ENCODE data around the gene RER1.

The RER1 gene

DNA sequence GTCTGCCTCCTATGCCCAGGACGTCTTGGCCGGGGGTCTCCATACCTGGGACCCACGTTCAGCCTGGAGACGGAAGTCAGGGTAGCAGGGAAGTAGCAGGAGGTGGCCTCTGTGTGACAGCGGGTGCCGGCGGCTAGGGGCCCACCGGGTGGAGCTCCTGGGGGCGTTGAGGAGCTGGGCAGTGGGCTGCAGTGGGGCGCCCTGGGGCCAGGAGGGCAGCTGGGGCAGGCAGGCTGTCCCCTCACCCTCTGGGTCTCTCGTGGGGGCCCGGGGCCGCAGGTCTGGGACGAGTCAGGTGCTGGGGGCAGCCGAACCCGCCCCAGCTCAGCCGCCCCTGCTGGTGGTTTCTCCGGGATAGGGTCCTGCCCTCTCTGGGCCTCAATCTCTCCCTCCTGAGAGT lies 35.4 kb downstream of the RER1 start:
- Histone ChIP-seq H3K9ac (ENCODE audit: low read length in 5 of 5) (no peak overlapping the region), H3K36me3 (ENCODE audit: control insufficient read depth in 5 of 5, insufficient read depth in 5 of 5, low read length in 5 of 5) (no peaks in the 10 kb centered on the region), H3K27ac (ENCODE audit: low read depth, low read length) (no peak overlapping the region), H3K4me1 (ENCODE audit: control insufficient read depth in 5 of 5, insufficient read depth in 5 of 5, low read length in 5 of 5) (no peaks in the 10 kb centered on the region), H3K27me3 (ENCODE audit: control insufficient read depth in 5 of 5, insufficient read depth in 4 of 5, low read length in 5 of 5) (peaks cover 14 to 36% (median 27%) of the 10 kb centered on the region in 5 donors), H3K4me3 (ENCODE audit: low read depth in 1 of 5, low read length in 5 of 5) (no peak overlapping the region), H3K9me3 (ENCODE audit: control insufficient read depth in 5 of 5, low read length in 5 of 5) (peaks cover 4 to 23% (median 18%) of the 10 kb centered on the region in 5 donors)

DNA sequence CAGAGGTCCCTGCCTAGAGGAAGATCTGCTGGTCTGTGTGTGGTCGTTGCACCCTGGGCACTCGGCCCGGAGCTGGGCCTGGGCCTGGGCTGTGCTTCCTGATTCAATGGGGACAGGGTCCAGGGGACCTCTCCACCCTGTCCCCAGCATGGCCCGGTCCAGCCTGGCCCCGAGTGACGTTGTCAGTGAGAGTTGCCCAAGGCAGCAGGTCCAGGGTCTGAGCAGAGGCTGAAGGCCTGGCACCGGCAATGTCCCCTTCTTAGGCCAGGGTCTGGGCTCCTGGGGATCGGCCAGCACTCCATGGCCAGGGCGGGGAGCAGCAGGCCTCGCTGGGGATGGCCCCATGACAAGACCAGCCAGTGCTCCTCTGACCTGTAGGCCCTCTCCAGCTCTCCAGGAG lies 36.3 kb downstream of the RER1 start:
- no peak overlapping the region for H3K9ac ChIP-seq (ENCODE audit: low read length in 5 of 5)
- no peaks in the 10 kb centered on the region for H3K36me3 ChIP-seq (ENCODE audit: control insufficient read depth in 5 of 5, insufficient read depth in 5 of 5, low read length in 5 of 5)
- peaks cover 21 to 43% (median 36%) of the 10 kb centered on the region in 5 donors for H3K27me3 ChIP-seq (ENCODE audit: control insufficient read depth in 5 of 5, insufficient read depth in 4 of 5, low read length in 5 of 5)
- no peak overlapping the region for H3K27ac ChIP-seq (ENCODE audit: low read depth, low read length)
- peaks cover 4 to 16% (median 15%) of the 10 kb centered on the region in 5 donors for H3K9me3 ChIP-seq (ENCODE audit: control insufficient read depth in 5 of 5, low read length in 5 of 5)
- no peak overlapping the region for H3K4me3 ChIP-seq (ENCODE audit: low read depth in 1 of 5, low read length in 5 of 5)
- no peaks in the 10 kb centered on the region for H3K4me1 ChIP-seq (ENCODE audit: control insufficient read depth in 5 of 5, insufficient read depth in 5 of 5, low read length in 5 of 5)

DNA sequence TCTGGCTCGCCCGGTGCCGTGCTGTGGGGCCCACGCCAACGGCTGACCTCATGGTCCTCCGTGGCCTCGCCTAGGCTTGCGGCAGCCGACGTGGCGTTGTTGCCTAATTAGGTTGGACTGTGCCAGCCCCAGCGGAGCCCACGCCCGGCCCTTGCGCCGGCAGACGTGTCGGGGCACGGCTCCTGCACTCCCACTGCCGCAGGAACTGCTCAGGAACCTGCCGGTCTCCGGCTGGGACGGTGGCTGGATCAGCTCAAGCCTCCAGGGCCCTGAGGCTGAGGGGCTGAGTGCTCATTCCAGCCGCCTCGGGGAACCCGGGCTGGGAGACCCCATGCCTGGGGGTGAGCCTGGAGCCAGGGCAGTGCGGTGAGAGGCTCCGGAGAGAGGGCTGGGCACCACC lies 36.8 kb downstream of the RER1 start:
- Histone ChIP-seq H3K27me3 (ENCODE audit: control insufficient read depth in 5 of 5, insufficient read depth in 4 of 5, low read length in 5 of 5) (peaks cover 23 to 48% (median 38%) of the 10 kb centered on the region in 5 donors), H3K27ac (ENCODE audit: low read depth, low read length) (no peak overlapping the region), H3K4me3 (ENCODE audit: low read depth in 1 of 5, low read length in 5 of 5) (no peak overlapping the region), H3K9me3 (ENCODE audit: control insufficient read depth in 5 of 5, low read length in 5 of 5) (peaks cover 1 to 14% (median 11%) of the 10 kb centered on the region in 5 donors), H3K4me1 (ENCODE audit: control insufficient read depth in 5 of 5, insufficient read depth in 5 of 5, low read length in 5 of 5) (no peaks in the 10 kb centered on the region), H3K9ac (ENCODE audit: low read length in 5 of 5) (no peak overlapping the region), H3K36me3 (ENCODE audit: control insufficient read depth in 5 of 5, insufficient read depth in 5 of 5, low read length in 5 of 5) (no peaks in the 10 kb centered on the region)

DNA sequence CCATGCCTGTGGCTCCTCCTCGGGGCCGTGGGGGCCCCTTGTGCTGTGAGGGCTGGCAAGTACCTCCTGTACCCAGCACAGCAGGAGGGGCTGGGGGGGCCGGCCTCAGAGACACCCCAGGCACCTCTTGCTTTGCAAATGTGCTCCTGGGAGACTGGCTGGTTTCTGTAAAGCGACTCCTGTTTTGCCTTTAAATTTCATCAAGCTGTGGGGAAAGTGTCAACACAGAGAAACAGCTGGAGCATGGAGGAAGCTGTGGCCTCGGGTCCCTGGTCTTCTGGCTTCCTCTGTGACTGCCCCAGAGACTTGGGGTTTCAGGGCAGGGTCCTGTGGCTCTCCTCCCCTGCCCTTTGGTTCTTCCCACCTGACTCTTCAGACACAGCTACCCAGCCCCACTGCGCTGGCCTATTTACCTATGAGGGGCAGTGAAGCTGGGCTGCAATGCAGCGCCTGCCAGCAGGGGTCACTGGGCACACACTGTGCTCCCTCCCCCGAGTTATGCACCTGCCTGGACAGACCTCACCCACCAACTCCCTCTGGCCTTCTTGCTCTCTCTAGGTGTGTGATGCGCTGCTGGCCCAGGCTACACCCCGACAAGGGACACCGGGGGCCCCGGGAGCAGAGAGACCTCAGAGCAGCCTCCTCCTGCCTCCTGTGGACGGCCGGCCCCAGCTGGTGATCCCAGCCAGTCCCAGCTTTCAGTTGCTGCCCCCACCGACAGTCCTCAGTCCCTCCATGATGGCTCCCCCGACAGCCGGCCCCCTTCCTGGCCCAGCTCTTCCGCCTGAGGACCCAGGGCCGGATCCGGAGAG lies 38.3 kb downstream of the RER1 start:
- Histone ChIP-seq H3K27ac (ENCODE audit: low read depth, low read length) (no peak overlapping the region), H3K4me3 (ENCODE audit: low read depth in 1 of 5, low read length in 5 of 5) (peak overlapping the region in 1 of 5 donors; percentile 28), H3K27me3 (ENCODE audit: control insufficient read depth in 5 of 5, insufficient read depth in 4 of 5, low read length in 5 of 5) (peaks cover 30 to 58% (median 47%) of the 10 kb centered on the region in 5 donors), H3K9me3 (ENCODE audit: control insufficient read depth in 5 of 5, low read length in 5 of 5) (peaks cover 0 to 11% (median 8%) of the 10 kb centered on the region in 5 donors), H3K9ac (ENCODE audit: low read length in 5 of 5) (no peak overlapping the region), H3K36me3 (ENCODE audit: control insufficient read depth in 5 of 5, insufficient read depth in 5 of 5, low read length in 5 of 5) (no peaks in the 10 kb centered on the region), H3K4me1 (ENCODE audit: control insufficient read depth in 5 of 5, insufficient read depth in 5 of 5, low read length in 5 of 5) (no peaks in the 10 kb centered on the region)

DNA sequence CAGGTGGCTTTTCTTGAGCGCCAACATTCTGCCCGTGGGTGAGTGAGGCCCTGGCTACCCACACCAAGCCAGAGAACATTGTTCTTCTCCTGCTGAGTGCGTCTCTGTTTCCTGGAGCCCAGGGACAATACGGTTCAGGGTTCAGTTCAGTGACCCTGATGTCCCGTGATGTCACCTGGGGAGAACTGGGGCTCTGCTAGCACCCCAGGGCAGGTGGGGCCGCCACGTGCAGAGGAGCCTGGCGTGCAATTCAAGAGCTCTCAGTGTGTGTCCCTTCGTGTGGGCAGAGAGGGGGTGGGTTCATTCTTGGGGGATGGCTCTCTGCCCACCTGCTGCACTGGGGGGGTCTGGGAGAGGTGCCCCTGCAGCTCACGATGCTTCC lies 38.9 kb downstream of the RER1 start:
- Histone ChIP-seq H3K27me3 (ENCODE audit: control insufficient read depth in 5 of 5, insufficient read depth in 4 of 5, low read length in 5 of 5) (peaks cover 30 to 59% (median 47%) of the 10 kb centered on the region in 5 donors), H3K4me1 (ENCODE audit: control insufficient read depth in 5 of 5, insufficient read depth in 5 of 5, low read length in 5 of 5) (no peaks in the 10 kb centered on the region), H3K36me3 (ENCODE audit: control insufficient read depth in 5 of 5, insufficient read depth in 5 of 5, low read length in 5 of 5) (no peaks in the 10 kb centered on the region), H3K27ac (ENCODE audit: low read depth, low read length) (no peak overlapping the region), H3K4me3 (ENCODE audit: low read depth in 1 of 5, low read length in 5 of 5) (no peak overlapping the region), H3K9me3 (ENCODE audit: control insufficient read depth in 5 of 5, low read length in 5 of 5) (peaks cover 0 to 11% (median 8%) of the 10 kb centered on the region in 5 donors), H3K9ac (ENCODE audit: low read length in 5 of 5) (no peak overlapping the region)

DNA sequence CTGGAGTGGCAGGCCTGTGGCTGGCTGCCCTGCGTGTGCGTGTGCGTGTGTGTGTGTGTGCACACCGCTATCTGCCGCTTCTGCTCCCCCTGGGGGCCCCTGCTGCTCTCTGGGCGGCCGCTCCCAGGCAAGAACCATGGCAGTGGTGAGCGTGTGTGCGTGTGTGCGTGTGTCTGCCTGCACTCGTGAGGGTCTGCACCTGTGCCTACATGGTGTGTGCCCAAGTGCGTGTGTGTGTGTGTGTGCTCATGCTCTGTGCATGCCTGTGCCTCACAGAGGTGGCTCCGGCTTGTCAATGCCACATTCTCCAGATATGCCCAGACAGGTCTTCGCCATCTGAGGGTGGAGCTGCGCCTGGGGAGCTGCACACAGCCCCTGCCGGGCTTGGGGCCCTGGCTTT lies 39.5 kb downstream of the RER1 start:
- H3K4me1 ChIP-seq (ENCODE audit: control insufficient read depth in 5 of 5, insufficient read depth in 5 of 5, low read length in 5 of 5), result no peaks in the 10 kb centered on the region
- no peak overlapping the region for H3K9ac ChIP-seq (ENCODE audit: low read length in 5 of 5)
- peaks cover 0 to 11% (median 8%) of the 10 kb centered on the region in 5 donors for H3K9me3 ChIP-seq (ENCODE audit: control insufficient read depth in 5 of 5, low read length in 5 of 5)
- no peaks in the 10 kb centered on the region for H3K36me3 ChIP-seq (ENCODE audit: control insufficient read depth in 5 of 5, insufficient read depth in 5 of 5, low read length in 5 of 5)
- peaks cover 30 to 59% (median 47%) of the 10 kb centered on the region in 5 donors for H3K27me3 ChIP-seq (ENCODE audit: control insufficient read depth in 5 of 5, insufficient read depth in 4 of 5, low read length in 5 of 5)
- no peak overlapping the region for H3K4me3 ChIP-seq (ENCODE audit: low read depth in 1 of 5, low read length in 5 of 5)
- no peak overlapping the region for H3K27ac ChIP-seq (ENCODE audit: low read depth, low read length)

DNA sequence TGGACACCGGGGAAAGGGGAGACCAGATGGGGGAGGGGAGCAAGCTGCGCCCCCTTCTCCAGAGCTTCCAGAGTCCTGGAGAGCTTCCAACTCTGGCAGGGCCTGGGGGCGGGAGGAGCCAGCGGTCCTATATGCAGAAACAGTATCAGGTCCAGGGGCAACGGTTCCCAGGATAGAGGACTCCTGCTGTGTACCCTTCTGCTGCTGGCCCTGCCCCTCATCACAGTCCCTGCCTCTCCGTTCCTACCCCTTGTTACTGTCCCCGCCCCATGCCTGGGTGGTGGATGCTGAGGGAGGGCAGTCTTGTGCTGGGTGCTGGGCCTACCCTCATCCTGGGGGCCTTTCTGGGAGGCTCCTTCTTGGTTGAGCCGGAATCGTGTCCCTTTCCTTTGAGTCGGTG lies 39.9 kb downstream of the RER1 start:
- no peaks in the 10 kb centered on the region for H3K36me3 ChIP-seq (ENCODE audit: control insufficient read depth in 5 of 5, insufficient read depth in 5 of 5, low read length in 5 of 5)
- no peak overlapping the region for H3K4me3 ChIP-seq (ENCODE audit: low read depth in 1 of 5, low read length in 5 of 5)
- H3K27me3 ChIP-seq (ENCODE audit: control insufficient read depth in 5 of 5, insufficient read depth in 4 of 5, low read length in 5 of 5), result peaks cover 31 to 59% (median 48%) of the 10 kb centered on the region in 5 donors
- no peaks in the 10 kb centered on the region for H3K4me1 ChIP-seq (ENCODE audit: control insufficient read depth in 5 of 5, insufficient read depth in 5 of 5, low read length in 5 of 5)
- H3K27ac ChIP-seq (ENCODE audit: low read depth, low read length), result no peak overlapping the region
- peaks cover 0 to 11% (median 8%) of the 10 kb centered on the region in 5 donors for H3K9me3 ChIP-seq (ENCODE audit: control insufficient read depth in 5 of 5, low read length in 5 of 5)
- H3K9ac ChIP-seq (ENCODE audit: low read length in 5 of 5), result no peak overlapping the region

DNA sequence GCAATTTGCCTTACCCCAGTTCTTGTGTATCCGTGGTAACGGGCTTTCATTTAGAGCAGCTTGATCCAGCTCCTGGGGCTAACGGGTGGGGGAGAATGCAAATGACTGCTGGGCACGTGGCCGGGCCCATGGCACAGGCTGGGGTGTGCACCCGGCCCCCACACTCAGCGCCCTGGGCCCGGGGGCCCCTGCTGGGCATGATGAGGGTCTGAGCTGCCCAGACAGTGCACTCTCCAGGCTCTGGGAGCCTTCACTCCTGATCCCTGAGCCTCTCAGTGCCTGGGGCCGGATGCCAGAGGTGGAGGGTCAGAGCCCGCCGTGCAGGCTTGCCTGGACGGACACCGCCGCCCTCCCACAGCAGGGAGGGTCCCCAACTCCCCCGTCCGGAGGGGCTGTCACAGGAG lies 40.8 kb downstream of the RER1 start:
- Histone ChIP-seq H3K9me3 (ENCODE audit: control insufficient read depth in 5 of 5, low read length in 5 of 5) (peaks cover 0 to 11% (median 8%) of the 10 kb centered on the region in 5 donors), H3K27ac (ENCODE audit: low read depth, low read length) (no peak overlapping the region), H3K4me3 (ENCODE audit: low read depth in 1 of 5, low read length in 5 of 5) (no peak overlapping the region), H3K36me3 (ENCODE audit: control insufficient read depth in 5 of 5, insufficient read depth in 5 of 5, low read length in 5 of 5) (no peaks in the 10 kb centered on the region), H3K27me3 (ENCODE audit: control insufficient read depth in 5 of 5, insufficient read depth in 4 of 5, low read length in 5 of 5) (peaks cover 35 to 55% (median 48%) of the 10 kb centered on the region in 5 donors), H3K4me1 (ENCODE audit: control insufficient read depth in 5 of 5, insufficient read depth in 5 of 5, low read length in 5 of 5) (no peaks in the 10 kb centered on the region), H3K9ac (ENCODE audit: low read length in 5 of 5) (no peak overlapping the region)

DNA sequence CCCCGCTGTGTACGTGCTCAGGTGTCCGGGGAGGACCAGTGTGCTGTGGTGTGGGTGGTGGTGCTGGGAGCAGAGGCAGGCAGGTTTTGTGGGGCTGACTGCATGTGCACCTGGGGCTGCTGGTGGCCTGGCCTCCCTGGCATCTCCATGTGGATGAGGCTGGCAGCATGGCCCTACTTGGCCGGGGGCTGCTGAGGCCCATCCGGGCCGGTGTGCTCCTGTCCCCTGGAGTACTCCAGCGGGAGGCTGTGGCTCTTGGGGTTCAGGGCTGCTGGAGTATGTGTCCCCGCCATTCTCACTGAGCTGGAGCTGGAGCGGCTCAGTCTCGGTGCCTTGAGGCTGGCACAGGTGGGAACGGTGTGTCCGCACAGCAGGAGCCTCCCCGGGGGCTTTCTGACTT lies 41.6 kb downstream of the RER1 start:
- no peaks in the 10 kb centered on the region for H3K36me3 ChIP-seq (ENCODE audit: control insufficient read depth in 5 of 5, insufficient read depth in 5 of 5, low read length in 5 of 5)
- peaks cover 28 to 53% (median 53%) of the 10 kb centered on the region in 5 donors for H3K27me3 ChIP-seq (ENCODE audit: control insufficient read depth in 5 of 5, insufficient read depth in 4 of 5, low read length in 5 of 5)
- peaks cover 0 to 11% (median 8%) of the 10 kb centered on the region in 5 donors for H3K9me3 ChIP-seq (ENCODE audit: control insufficient read depth in 5 of 5, low read length in 5 of 5)
- H3K4me1 ChIP-seq (ENCODE audit: control insufficient read depth in 5 of 5, insufficient read depth in 5 of 5, low read length in 5 of 5), result no peaks in the 10 kb centered on the region
- no peak overlapping the region for H3K27ac ChIP-seq (ENCODE audit: low read depth, low read length)
- no peak overlapping the region for H3K9ac ChIP-seq (ENCODE audit: low read length in 5 of 5)
- H3K4me3 ChIP-seq (ENCODE audit: low read depth in 1 of 5, low read length in 5 of 5), result no peak overlapping the region

DNA sequence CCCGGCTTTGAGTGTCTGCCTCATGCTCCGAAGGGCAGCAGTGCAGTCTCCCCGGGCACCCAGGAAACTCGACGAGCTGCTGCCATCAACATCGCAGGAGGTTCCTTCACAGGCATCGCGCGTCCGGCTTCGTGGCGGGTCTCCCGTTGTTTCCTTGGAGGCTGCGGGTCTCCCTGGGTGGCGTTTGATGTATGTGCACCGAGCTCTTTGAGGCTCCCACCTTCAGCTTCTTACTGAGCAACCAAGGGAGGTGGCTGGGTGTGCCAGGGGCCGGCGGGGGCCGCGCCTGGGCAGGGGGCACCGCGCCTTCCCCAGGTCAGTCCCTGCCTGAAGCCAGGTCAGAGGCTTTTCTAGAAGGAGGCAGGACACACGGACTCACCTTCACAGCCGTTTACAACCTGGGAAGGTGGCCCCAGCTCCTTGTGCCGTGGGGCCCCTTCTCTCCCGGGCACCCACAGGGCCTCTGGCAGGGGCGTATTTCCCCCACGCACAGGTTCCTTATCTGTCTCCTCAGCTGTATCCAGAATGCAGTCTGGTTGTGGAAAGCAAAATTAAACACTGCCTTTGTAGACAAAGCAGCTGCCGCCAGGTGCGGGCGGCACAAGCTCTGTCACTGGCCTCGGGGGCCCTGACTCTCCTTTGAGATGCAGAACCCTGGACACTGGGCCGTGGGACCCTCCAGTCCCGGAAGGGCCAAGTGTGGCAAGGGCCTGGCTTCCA lies 42.5 kb downstream of the RER1 start:
- Histone ChIP-seq H3K9me3 (ENCODE audit: control insufficient read depth in 5 of 5, low read length in 5 of 5) (peaks cover 0 to 11% (median 8%) of the 10 kb centered on the region in 5 donors), H3K27me3 (ENCODE audit: control insufficient read depth in 5 of 5, insufficient read depth in 4 of 5, low read length in 5 of 5) (peaks cover 23 to 60% (median 48%) of the 10 kb centered on the region in 5 donors), H3K4me1 (ENCODE audit: control insufficient read depth in 5 of 5, insufficient read depth in 5 of 5, low read length in 5 of 5) (no peaks in the 10 kb centered on the region), H3K9ac (ENCODE audit: low read length in 5 of 5) (no peak overlapping the region), H3K4me3 (ENCODE audit: low read depth in 1 of 5, low read length in 5 of 5) (no peak overlapping the region), H3K27ac (ENCODE audit: low read depth, low read length) (no peak overlapping the region), H3K36me3 (ENCODE audit: control insufficient read depth in 5 of 5, insufficient read depth in 5 of 5, low read length in 5 of 5) (no peaks in the 10 kb centered on the region)

Measured in subcutaneous abdominal adipose tissue (tissue), 5 donors.